Upper lobe of left lung (tissue), 6 donors: Measurements from ENCODE around the gene FTSJ1. TPM values are rescaled to one million over a fixed set of nuclear protein-coding genes. Genes with fewer than 3 reads are reported as not detected.

Experiments used
- ATAC-seq, 2 donors: fragments of 200-7000 bp; cut with Tn5 transposase; one replicate each; pipeline ENCODE4 v1.9.1; 2022; ENCODE audit warnings: mild to moderate bottlenecking in 2 of 2, moderate library complexity in 2 of 2; ENCODE audit not compliant: low FRiP score in 2 of 2
- DNase-seq, 2 donors: peaks; one replicate each; pipeline ENCODE4 v3.0.0-alpha.2; 2019 to 2020
- H3K27ac ChIP-seq, 4 donors: fragments of 200-600 bp; sonication (generic); one replicate each; pipeline ENCODE4 v1.5.1; 2016 to 2019
- H3K27me3 ChIP-seq, 4 donors: fragments of 200-600 bp; sonication (generic); one replicate each; pipeline ENCODE4 v1.5.1; 2017 to 2019
- H3K36me3 ChIP-seq, 4 donors: fragments of 200-600 bp; sonication (generic); one replicate each; pipeline ENCODE4 v1.5.1; 2016 to 2019
- H3K4me1 ChIP-seq, 4 donors: fragments of 200-600 bp; sonication (generic); one replicate each; pipeline ENCODE4 v1.5.1; 2018 to 2019
- H3K4me3 ChIP-seq, 4 donors: fragments of 200-600 bp; sonication (generic); one replicate each; pipeline ENCODE4 v1.5.1; 2017 to 2019; ENCODE audit warnings: mild to moderate bottlenecking in 2 of 4, moderate library complexity in 1 of 4
- H3K9me3 ChIP-seq, 4 donors: fragments of 200-600 bp; sonication (generic); one replicate each; pipeline ENCODE4 v1.5.1; 2018 to 2019
- CTCF ChIP-seq, 6 experiments: fragments of 450-650 bp in 4 of 6; fragments of 200-600 bp in 2 of 6; sonication (generic) in 2 of 6; IDR thresholded peaks; one replicate each; pipeline ENCODE4 v1.5.1; 2016 to 2019; ENCODE audit warnings: antibody characterized with exemption in 6 of 6
- EP300 ChIP-seq, 4 donors: sonication (generic); formaldehyde crosslinking; IDR thresholded peaks; one replicate each; pipeline ENCODE4 v1.5.1; 2017; ENCODE audit warnings: antibody characterized with exemption in 4 of 4, control low read depth in 2 of 4
- POLR2A ChIP-seq, 4 donors: fragments of 450-650 bp; IDR thresholded peaks; one replicate each; pipeline ENCODE4 v1.5.1; 2016 to 2017; ENCODE audit warnings: antibody characterized with exemption in 4 of 4, mild to moderate bottlenecking in 2 of 4
- POLR2AphosphoS5 ChIP-seq, 2 donors: sonication (generic); formaldehyde crosslinking; IDR thresholded peaks; one replicate each; pipeline ENCODE4 v1.5.1; 2017; ENCODE audit warnings: antibody characterized with exemption in 2 of 2
- WGBS, 2 donors: methylation state at CpG; one replicate each; pipeline ENCODE4 v1.1.5; 2017 to 2018; 5-methylcytosine and 5-hydroxymethylcytosine counted together
- total RNA-seq, 6 donors: library from RNA; depleted of rRNA in 4 of 6; stranded (reverse); fragments of >200 nt in 4 of 6; gene quantifications; one replicate each; pipeline versions ENCODE4 v1.1.0 to v1.2.1, GENCODE V29; 2016 to 2021
- donor health status: DM: no; HTN: no; CAD: no; lungs with moderate emphysema.
- donor health status: DM: no; HTN: yes; CAD: no; lungs with severe emphysema.

FTSJ1 gene
- total RNA-seq, 6 donors from 2014 or later: 25.2 to 49.1 (median 42.8) TPM

DNA sequence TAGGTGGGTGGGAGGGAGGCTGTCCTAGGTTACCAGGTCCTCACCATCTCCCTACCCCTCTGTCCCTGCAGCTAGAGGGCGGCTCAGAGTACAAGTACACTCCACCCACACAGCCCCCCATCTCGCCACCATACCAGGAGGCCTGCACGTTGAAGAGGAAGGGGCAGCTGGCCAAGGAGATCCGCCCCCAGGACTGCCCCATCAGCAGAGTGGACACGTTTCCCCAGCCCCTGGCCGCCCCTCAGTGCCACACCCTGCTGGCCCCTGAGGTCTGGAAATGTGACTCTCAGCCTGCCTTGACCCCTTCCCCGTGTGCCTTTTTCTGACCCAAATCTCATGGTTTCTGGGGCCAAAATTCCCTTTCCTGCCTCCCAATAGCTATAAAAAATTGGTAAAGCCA, 6.5 kb downstream of the FTSJ1 start:
- no peak for ATAC-seq
- Histone ChIP-seq H3K27ac (no peak overlapping the region), H3K36me3 (peaks cover 0 to 42% (median 14%) of the 10 kb centered on the region in 4 donors)

GRCh38 chrX:48487362-48487798, 11.4 kb downstream of the FTSJ1 start:
- no peak overlapping the region for H3K27ac ChIP-seq
- peaks cover 0 to 22% (median 5%) of the 10 kb centered on the region in 4 donors for H3K36me3 ChIP-seq
- H3K9me3 ChIP-seq: peaks cover 0 to 4% (median 0%) of the 10 kb centered on the region in 4 donors
- H3K27me3 ChIP-seq: no peaks in the 10 kb centered on the region
- peak; percentile 67 to 89 for ATAC-seq
- 71 to 77% methylated on average over 4 to 9 of the region's 10 CpGs for WGBS, 2 donors
- no peaks in the 10 kb centered on the region for H3K4me1 ChIP-seq
- no peak overlapping the region for H3K4me3 ChIP-seq
- TF ChIP-seq EP300 (IDR thresholded peaks at IDR 0.05) (no peak), POLR2A (IDR thresholded peaks at IDR 0.05) (no peak), CTCF (IDR thresholded peaks at IDR 0.05) (no peak), POLR2AphosphoS5 (IDR thresholded peaks at IDR 0.05) (no peak)
- DNase-seq: no peak

More for the DNA sequence above, 6.5 kb downstream of the FTSJ1 start:
- H3K4me3 ChIP-seq: no peak overlapping the region
- DNase-seq: no peak
- WGBS, 2 donors: 80 to 84% methylated on average over 1 to 7 of the region's 7 CpGs
- no peak for TF ChIP-seq POLR2AphosphoS5 (IDR thresholded peaks at IDR 0.05)
- no peak for TF ChIP-seq EP300 (IDR thresholded peaks at IDR 0.05)
- TF ChIP-seq CTCF (IDR thresholded peaks at IDR 0.05): no peak
- TF ChIP-seq POLR2A (IDR thresholded peaks at IDR 0.05): no peak
- H3K27me3 ChIP-seq: no peaks in the 10 kb centered on the region
- H3K4me1 ChIP-seq: no peaks in the 10 kb centered on the region
- no peaks in the 10 kb centered on the region for H3K9me3 ChIP-seq

- ATAC-seq (no peak), DNase-seq (no peak)
- Histone ChIP-seq H3K9me3 (peaks cover 0 to 4% (median 0%) of the 10 kb centered on the region in 4 donors), H3K36me3 (peaks cover 0 to 15% (median 3%) of the 10 kb centered on the region in 4 donors), H3K4me1 (no peaks in the 10 kb centered on the region), H3K27me3 (no peaks in the 10 kb centered on the region), H3K4me3 (no peak overlapping the region), H3K27ac (no peak overlapping the region)
- 97% methylated on average over 3 of the region's 3 CpGs; no CpG with 5 or more reads in 1 of the 2 donors for WGBS, 2 donors
- TF ChIP-seq CTCF (IDR thresholded peaks at IDR 0.05) (no peak), EP300 (IDR thresholded peaks at IDR 0.05) (no peak), POLR2AphosphoS5 (IDR thresholded peaks at IDR 0.05) (no peak), POLR2A (IDR thresholded peaks at IDR 0.05) (no peak)
Measured at GRCh38 chrX:48488034-48488433, 12.0 kb downstream of the FTSJ1 start.

DNA sequence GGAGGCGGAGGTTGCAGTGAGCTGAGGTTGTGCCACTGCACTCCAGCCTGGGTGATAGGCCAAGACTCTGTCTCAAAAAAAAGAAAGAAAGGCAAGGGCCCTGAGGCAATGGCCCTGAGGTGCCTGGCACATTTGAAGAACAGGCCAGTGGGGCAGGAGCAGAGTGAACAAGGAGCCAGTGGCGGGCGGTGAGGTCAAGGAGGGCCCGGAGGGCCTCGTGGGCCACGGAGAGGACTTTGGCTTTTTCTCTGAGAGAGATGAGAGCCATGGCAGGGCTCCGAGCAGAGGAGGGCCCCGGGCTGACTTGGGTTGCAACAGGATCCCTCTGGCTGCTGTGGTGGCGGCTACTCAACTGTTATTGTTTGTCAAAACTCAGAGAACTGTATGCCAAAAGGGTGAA, 13.3 kb downstream of the FTSJ1 start:
- Histone ChIP-seq H3K9me3 (peaks cover 0 to 4% (median 0%) of the 10 kb centered on the region in 4 donors), H3K4me1 (no peaks in the 10 kb centered on the region), H3K27ac (no peak overlapping the region), H3K27me3 (no peaks in the 10 kb centered on the region), H3K4me3 (no peak overlapping the region), H3K36me3 (peaks cover 0 to 4% (median 0%) of the 10 kb centered on the region in 4 donors)
- ATAC-seq (no peak), DNase-seq (no peak)
- no peak for TF ChIP-seq EP300 (IDR thresholded peaks at IDR 0.05)
- TF ChIP-seq CTCF (IDR thresholded peaks at IDR 0.05): no peak
- TF ChIP-seq POLR2AphosphoS5 (IDR thresholded peaks at IDR 0.05): no peak
- TF ChIP-seq POLR2A (IDR thresholded peaks at IDR 0.05): no peak
- WGBS, 2 donors: 81 to 94% methylated on average over 8 to 9 of the region's 9 CpGs

DNA sequence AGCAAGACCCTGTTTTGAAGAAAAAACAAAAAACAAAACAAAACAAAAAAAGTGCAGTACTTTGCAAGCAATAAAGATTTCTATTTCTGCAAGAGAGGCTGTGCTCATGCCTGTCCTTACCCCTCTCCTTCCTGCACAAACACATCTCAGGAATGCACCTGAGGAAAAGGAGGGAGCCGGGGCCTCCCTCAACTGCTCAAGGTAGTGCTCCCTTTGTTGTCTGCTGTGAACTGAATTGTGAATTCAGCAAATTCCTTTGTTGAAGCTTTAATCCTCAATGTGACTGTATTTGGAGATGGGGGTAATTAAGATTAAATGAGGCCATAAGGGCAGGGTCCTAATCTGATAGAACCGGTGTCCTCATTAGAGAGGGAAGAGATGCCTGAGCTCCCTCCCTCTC, 13.9 kb downstream of the FTSJ1 start:
- no peak for TF ChIP-seq EP300 (IDR thresholded peaks at IDR 0.05)
- no peak for TF ChIP-seq POLR2AphosphoS5 (IDR thresholded peaks at IDR 0.05)
- TF ChIP-seq POLR2A (IDR thresholded peaks at IDR 0.05): no peak
- TF ChIP-seq CTCF (IDR thresholded peaks at IDR 0.05): no peak
- WGBS, 2 donors: 38 to 63% methylated on average over 1 to 2 of the region's 2 CpGs
- no peaks in the 10 kb centered on the region for H3K4me1 ChIP-seq
- DNase-seq (no peak), ATAC-seq (no peak)
- no peaks in the 10 kb centered on the region for H3K36me3 ChIP-seq
- no peaks in the 10 kb centered on the region for H3K27me3 ChIP-seq
- no peak overlapping the region for H3K27ac ChIP-seq
- H3K9me3 ChIP-seq: peaks cover 0 to 4% (median 0%) of the 10 kb centered on the region in 4 donors
- no peak overlapping the region for H3K4me3 ChIP-seq
